ENCODE data around the gene CHKB. TPM values are rescaled to one million over a fixed set of nuclear protein-coding genes. Genes with fewer than 3 reads are reported as not detected.

The CHKB gene
- total and polyA plus RNA-seq, 2 of the 4 experiments (the other 2 are of a cell fraction) = 8.1 to 36.9 TPM

DNA sequence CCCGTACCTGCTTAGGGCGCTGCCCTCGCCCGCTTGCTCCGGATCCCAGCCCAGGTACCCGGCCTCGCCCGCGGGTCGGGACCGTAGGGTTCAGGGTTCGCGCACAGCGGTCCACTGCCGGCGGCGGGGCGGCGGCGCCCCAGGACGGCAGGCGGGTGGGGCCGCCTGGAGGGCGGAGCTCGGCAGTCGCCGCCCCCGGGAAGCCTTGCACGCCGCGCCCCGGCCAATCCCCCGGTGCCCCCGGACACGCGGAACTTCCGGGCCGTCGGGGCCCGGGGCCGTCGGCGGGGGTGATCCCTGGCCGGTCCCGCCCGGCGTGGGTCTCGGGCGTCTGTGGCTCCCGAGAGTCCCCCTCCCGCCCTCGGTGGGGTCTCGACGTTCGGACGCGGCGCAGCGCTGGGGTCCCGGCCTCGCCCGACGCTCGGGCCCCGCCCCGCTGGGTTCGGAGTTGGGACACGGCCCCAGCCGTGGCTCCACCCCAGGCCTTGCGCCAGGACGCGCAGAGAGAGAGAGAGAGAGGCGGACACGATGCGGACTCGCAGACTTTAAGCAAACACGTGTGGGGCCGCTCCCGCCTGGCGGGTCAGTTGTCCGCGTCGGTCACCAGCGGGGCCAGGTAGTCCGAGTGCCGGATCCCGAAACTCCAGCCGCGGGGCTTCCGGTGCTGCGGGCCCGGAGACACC, 52.6 kb downstream of the CHKB start, which contains the start of gene TYMP:
Gene TYMP, minus strand, starts transcription at position 116 of the 683 bp plus-strand sequence. CDS start 303 bp downstream, outside the sequence.
- H3K4me2 ChIP-seq (ENCODE audit: low read depth, low read length) = peak within 1 kb of the TSS; percentile 69
- intact Hi-C loops (cut with micrococcal nuclease) = loop anchor here (5.0 kb wide), 1 partner anchor 52 kb away; the partner anchor contains the start of gene CHKB
- 4% methylated on average over 46 of the region's 92 CpGs; no CpG with 5 or more reads in 1 of the 2 experiments for WGBS, 2 experiments (ENCODE audit: extremely low coverage in 2 of 2, insufficient read length in 1 of 2)
- H2BK15ac ChIP-seq (ENCODE audit: low read depth, low read length) = no peak within 1 kb of the TSS; the same call in 2 of the 3 replicates
- H3K36me3 ChIP-seq (ENCODE audit: control insufficient read depth, insufficient read depth, low read length) = no peaks in the 10 kb centered on the region
- H2BK20ac ChIP-seq (ENCODE audit: low read depth, low read length) = no peak within 1 kb of the TSS
- H3K23ac ChIP-seq (ENCODE audit: low read depth, low read length) = peak within 1 kb of the TSS; percentile 72; the same call in 1 of the 2 replicates
- DNase-seq = peak; percentile 44
- H3K4me1 ChIP-seq (ENCODE audit: control insufficient read depth, insufficient read depth, low read length) = peaks cover 19% of the 10 kb centered on the region
- H4K8ac ChIP-seq (ENCODE audit: low read depth in 2 of 2, low read length in 2 of 2) = peak within 1 kb of the TSS; percentile 53 to 91; a peak in 3 of 4 replicates
- peak within 1 kb of the TSS; percentile 42; the same call in 1 of the 2 replicates for H3K14ac ChIP-seq (replicated peaks; ENCODE audit: low read depth, low read length)
- H4K91ac ChIP-seq (ENCODE audit: insufficient read depth, low read depth, low read length) = peak within 1 kb of the TSS; percentile 77
- peak within 1 kb of the TSS; percentile 27; the same call in 1 of the 2 replicates for H2BK120ac ChIP-seq (ENCODE audit: low read depth, low read length)
- H2AK5ac ChIP-seq (ENCODE audit: low read depth, low read length) = peak within 1 kb of the TSS; percentile 81
- ChIA-PET POLR2A (ENCODE audit: unreplicated experiment) (interaction anchor here (0.6 kb wide), 1 partner anchor 14 kb away, joined by 3 read pairs; no protein-coding TSS in a partner anchor), CTCF (no interaction called here)
- H3K56ac ChIP-seq (ENCODE audit: extremely low read depth, insufficient read depth, low read length) = 0 out of 2 replicates have a peak within 1 kb of the TSS, but pooled peaks have one; percentile 12
- peak within 1 kb of the TSS; percentile 21 for H3K4me3 ChIP-seq (ENCODE audit: insufficient read depth, low read depth, low read length)
- H3K27me3 ChIP-seq (ENCODE audit: control insufficient read depth, insufficient read depth, low read length) = peaks cover 5% of the 10 kb centered on the region; the same call in 1 of the 2 replicates
- dilution Hi-C loops (cut with HindIII; ENCODE audit: low sequenced_read_pairs, unreplicated experiment) = no loop called here
- no peak within 1 kb of the TSS for H3K18ac ChIP-seq (ENCODE audit: low read depth, low read length)
- in situ Hi-C loops (cut with MboI; ENCODE audit: low sequenced_read_pairs) = loop anchor here (5.0 kb wide), 1 partner anchor 47 kb away; the partner anchor contains the start of gene CPT1B
- no peaks in the 10 kb centered on the region for H4K20me1 ChIP-seq (ENCODE audit: insufficient read depth, low read length)
- peak within 1 kb of the TSS; percentile 96 for H2AK9ac ChIP-seq (replicated peaks; ENCODE audit: low read depth, low read length, poor library complexity)
- no peak within 1 kb of the TSS for H3K9ac ChIP-seq (ENCODE audit: low read depth, low read length)
- H3K79me1 ChIP-seq (ENCODE audit: low read depth in 1 of 2, low read length in 2 of 2) = peaks cover 4 to 20% of the 10 kb centered on the region in 2 experiments; a peak in 2 of 4 replicates
- H4K5ac ChIP-seq (ENCODE audit: low read depth, low read length) = peak within 1 kb of the TSS; percentile 49
- no peak within 1 kb of the TSS; the same call in 1 of the 2 replicates for H3K27ac ChIP-seq (ENCODE audit: insufficient read depth, low read length)
- H3K9me1 ChIP-seq (ENCODE audit: insufficient read depth, low read length) = peaks cover 13% of the 10 kb centered on the region; the same call in 1 of the 2 replicates
- H2AFZ ChIP-seq (replicated peaks; ENCODE audit: low read length, poor library complexity) = peak within 1 kb of the TSS; percentile 89
- H3K4ac ChIP-seq (ENCODE audit: low read depth, low read length) = peak within 1 kb of the TSS; percentile 82
- TF ChIP-seq RFX5 (IDR thresholded peaks at IDR 0.05; ENCODE audit: low read depth, low read length) (no peak), CEBPB (IDR thresholded peaks at IDR 0.05; ENCODE audit: low read depth, low read length) (no peak), FOS (IDR thresholded peaks at IDR 0.05; ENCODE audit: low read depth, low read length) (no peak), MXI1 (IDR thresholded peaks at IDR 0.05; ENCODE audit: borderline replicate concordance, low read depth, low read length) (no peak), MAZ (IDR thresholded peaks at IDR 0.05; ENCODE audit: borderline replicate concordance, low read depth, low read length) (0 out of 2 replicates have a peak, but pooled peaks have one; percentile 10), BHLHE40 (IDR thresholded peaks at IDR 0.05; ENCODE audit: low read depth, low read length) (0 out of 2 replicates have a peak, but pooled peaks have one; percentile 27), NFE2L2 (IDR thresholded peaks at IDR 0.05; ENCODE audit: low read depth, low read length) (no peak)
- TF ChIP-seq, protein P1, sequence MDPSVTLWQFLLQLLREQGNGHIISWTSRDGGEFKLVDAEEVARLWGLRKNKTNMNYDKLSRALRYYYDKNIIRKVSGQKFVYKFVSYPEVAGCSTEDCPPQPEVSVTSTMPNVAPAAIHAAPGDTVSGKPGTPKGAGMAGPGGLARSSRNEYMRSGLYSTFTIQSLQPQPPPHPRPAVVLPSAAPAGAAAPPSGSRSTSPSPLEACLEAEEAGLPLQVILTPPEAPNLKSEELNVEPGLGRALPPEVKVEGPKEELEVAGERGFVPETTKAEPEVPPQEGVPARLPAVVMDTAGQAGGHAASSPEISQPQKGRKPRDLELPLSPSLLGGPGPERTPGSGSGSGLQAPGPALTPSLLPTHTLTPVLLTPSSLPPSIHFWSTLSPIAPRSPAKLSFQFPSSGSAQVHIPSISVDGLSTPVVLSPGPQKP (IDR thresholded peaks at IDR 0.05; ENCODE audit: borderline replicate concordance, low read depth, low read length) = no peak
- BruUV-seq (replicated peaks) = no TSS peak
- ATAC-seq (ENCODE audit: low read depth) = peak; percentile 4
- no peak within 1 kb of the TSS for H2BK5ac ChIP-seq (ENCODE audit: low read depth, low read length, poor library complexity, severe bottlenecking)
- no peaks in the 10 kb centered on the region for H3K9me3 ChIP-seq (ENCODE audit: control insufficient read depth, insufficient read depth, low read length)
